PFSK-1 (cell line): ENCODE data around the gene SHISAL1.

Source experiments
- POLR2AphosphoS5 ChIP-seq: IDR thresholded peaks from 2 replicates; pipeline ENCODE4 v1.6.1; 2012; ENCODE audit warnings: low read depth, mild to moderate bottlenecking, control low read depth, low read length, moderate library complexity
- SIN3A ChIP-seq: IDR thresholded peaks from 2 replicates; pipeline ENCODE4 v1.6.1; 2012; ENCODE audit warnings: mild to moderate bottlenecking, low read length, moderate library complexity, borderline replicate concordance; ENCODE audit not compliant: insufficient read depth
- TF ChIP-seq, protein P1 (sequence below), 2 experiments: IDR thresholded peaks; 2 replicates each; pipeline versions ENCODE4 v1.6.1 to v1.8.0; 2011 to 2012; ENCODE audit warnings: low read depth in 2 of 2, low read length in 2 of 2, control low read depth in 1 of 2, inconsistent platforms in 1 of 2, mild to moderate bottlenecking in 1 of 2, moderate library complexity in 1 of 2; ENCODE audit not compliant: insufficient read depth in 1 of 2

DNA sequence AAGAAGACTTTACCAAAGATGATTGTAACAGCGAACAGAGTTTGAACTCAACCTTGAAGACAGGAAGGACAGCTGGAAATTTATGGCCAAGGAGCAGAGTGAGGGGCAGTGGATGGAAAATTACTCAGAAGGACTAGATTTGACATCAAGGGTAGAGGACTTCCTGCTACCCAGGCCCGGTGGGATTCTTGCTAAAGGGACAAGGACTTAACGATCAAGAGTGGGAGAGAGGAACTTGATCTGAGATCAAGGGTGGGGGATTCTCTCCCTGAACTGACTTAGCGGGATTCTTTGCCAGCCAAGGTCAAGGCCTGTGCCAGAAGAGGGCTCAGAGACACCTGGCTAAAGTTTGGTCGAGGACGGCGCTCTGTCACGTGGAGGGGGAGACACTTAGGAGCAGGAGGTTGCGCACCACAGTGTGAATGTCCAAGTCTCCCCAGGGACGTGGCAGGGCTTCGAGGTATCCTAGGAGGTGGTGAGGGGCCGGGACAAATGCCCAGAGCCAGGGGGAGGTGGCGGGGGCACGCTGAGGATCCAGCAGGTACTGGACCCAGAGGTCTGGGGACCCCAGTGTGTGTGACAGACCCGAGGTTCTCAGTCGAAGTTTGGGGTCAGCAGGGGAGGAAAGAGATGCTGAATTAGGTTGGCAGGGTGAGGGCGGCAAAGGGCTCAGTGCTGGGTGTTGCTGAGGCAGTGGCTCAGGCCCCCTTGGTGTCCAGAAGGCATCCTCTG lies 46.1 kb upstream of the SHISAL1 start:
- TF ChIP-seq POLR2AphosphoS5 (no peak), SIN3A (no peak)
- TF ChIP-seq, protein P1, sequence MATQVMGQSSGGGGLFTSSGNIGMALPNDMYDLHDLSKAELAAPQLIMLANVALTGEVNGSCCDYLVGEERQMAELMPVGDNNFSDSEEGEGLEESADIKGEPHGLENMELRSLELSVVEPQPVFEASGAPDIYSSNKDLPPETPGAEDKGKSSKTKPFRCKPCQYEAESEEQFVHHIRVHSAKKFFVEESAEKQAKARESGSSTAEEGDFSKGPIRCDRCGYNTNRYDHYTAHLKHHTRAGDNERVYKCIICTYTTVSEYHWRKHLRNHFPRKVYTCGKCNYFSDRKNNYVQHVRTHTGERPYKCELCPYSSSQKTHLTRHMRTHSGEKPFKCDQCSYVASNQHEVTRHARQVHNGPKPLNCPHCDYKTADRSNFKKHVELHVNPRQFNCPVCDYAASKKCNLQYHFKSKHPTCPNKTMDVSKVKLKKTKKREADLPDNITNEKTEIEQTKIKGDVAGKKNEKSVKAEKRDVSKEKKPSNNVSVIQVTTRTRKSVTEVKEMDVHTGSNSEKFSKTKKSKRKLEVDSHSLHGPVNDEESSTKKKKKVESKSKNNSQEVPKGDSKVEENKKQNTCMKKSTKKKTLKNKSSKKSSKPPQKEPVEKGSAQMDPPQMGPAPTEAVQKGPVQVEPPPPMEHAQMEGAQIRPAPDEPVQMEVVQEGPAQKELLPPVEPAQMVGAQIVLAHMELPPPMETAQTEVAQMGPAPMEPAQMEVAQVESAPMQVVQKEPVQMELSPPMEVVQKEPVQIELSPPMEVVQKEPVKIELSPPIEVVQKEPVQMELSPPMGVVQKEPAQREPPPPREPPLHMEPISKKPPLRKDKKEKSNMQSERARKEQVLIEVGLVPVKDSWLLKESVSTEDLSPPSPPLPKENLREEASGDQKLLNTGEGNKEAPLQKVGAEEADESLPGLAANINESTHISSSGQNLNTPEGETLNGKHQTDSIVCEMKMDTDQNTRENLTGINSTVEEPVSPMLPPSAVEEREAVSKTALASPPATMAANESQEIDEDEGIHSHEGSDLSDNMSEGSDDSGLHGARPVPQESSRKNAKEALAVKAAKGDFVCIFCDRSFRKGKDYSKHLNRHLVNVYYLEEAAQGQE (IDR thresholded peaks at IDR 0.05; ENCODE audit: insufficient read depth in 1 of 2, low read depth in 2 of 2, low read length in 2 of 2) = no peak
